Trophoblast cell (in vitro differentiated cells and primary cell): ENCODE results near the gene KCNH1.

Experiments used
- DNase-seq, 2 donors: peaks; one replicate each; pipeline ENCODE4 v3.0.0-alpha.2; 2016
- H2AFZ ChIP-seq: 2 replicates; pipeline ENCODE4 v1.6.1; 2013; ENCODE audit warnings: low read length, moderate library complexity, mild to moderate bottlenecking; ENCODE audit not compliant: insufficient read depth, poor library complexity
- H2AK5ac ChIP-seq: 2 replicates; pipeline ENCODE4 v1.6.1; 2013; ENCODE audit warnings: mild to moderate bottlenecking, low read length
- H2BK120ac ChIP-seq: 2 replicates; pipeline ENCODE4 v1.6.1; 2013; ENCODE audit warnings: low read length, mild to moderate bottlenecking, moderate library complexity; ENCODE audit not compliant: insufficient read depth, poor library complexity
- H2BK12ac ChIP-seq: 2 replicates; pipeline ENCODE4 v1.6.1; 2013; ENCODE audit warnings: mild to moderate bottlenecking, low read length, moderate library complexity
- H2BK5ac ChIP-seq: 2 replicates; pipeline ENCODE4 v1.6.1; 2013; ENCODE audit warnings: low read length, low read depth, moderate library complexity, mild to moderate bottlenecking; ENCODE audit not compliant: poor library complexity
- H3K14ac ChIP-seq: 2 replicates; pipeline ENCODE4 v1.6.1; 2013; ENCODE audit warnings: mild to moderate bottlenecking, low read length
- H3K18ac ChIP-seq: 2 replicates; pipeline ENCODE4 v1.6.1; 2013; ENCODE audit warnings: mild to moderate bottlenecking, low read length
- H3K23ac ChIP-seq: 2 replicates; pipeline ENCODE4 v1.6.1; 2013; ENCODE audit warnings: low read length
- H3K27ac ChIP-seq: 2 replicates; pipeline ENCODE4 v1.5.1; 2013; ENCODE audit warnings: low read depth, mild to moderate bottlenecking, inconsistent platforms, low read length, moderate library complexity
- H3K27me3 ChIP-seq: 2 replicates; pipeline ENCODE4 v1.6.1; 2013; ENCODE audit warnings: inconsistent platforms, mild to moderate bottlenecking, low read length, moderate library complexity; ENCODE audit not compliant: insufficient read depth
- H3K36me3 ChIP-seq, 2 experiments: 1 replicate in 1 of 2; 2 replicates in 1 of 2; pipeline ENCODE4 v1.6.1; 2013; ENCODE audit warnings: low read length in 2 of 2, mild to moderate bottlenecking in 2 of 2, moderate library complexity in 1 of 2; ENCODE audit not compliant: insufficient read depth in 2 of 2, control insufficient read depth in 1 of 2
- H3K4ac ChIP-seq: 2 replicates; pipeline ENCODE4 v1.6.1; 2013; ENCODE audit warnings: low read depth, mild to moderate bottlenecking, low read length, moderate library complexity
- H3K4me1 ChIP-seq, 2 experiments: 1 replicate in 1 of 2; 2 replicates in 1 of 2; pipeline ENCODE4 v1.6.1; 2013; ENCODE audit warnings: low read length in 2 of 2, mild to moderate bottlenecking in 2 of 2, moderate library complexity in 1 of 2; ENCODE audit not compliant: insufficient read depth in 2 of 2, control insufficient read depth in 1 of 2
- H3K4me2 ChIP-seq: 2 replicates; pipeline ENCODE4 v1.6.1; 2013; ENCODE audit warnings: inconsistent platforms, mild to moderate bottlenecking, low read length, moderate library complexity
- H3K4me3 ChIP-seq: 2 replicates; pipeline ENCODE4 v1.5.1; 2013; ENCODE audit warnings: mild to moderate bottlenecking, low read depth, low read length, inconsistent platforms
- H3K79me1 ChIP-seq: one replicate; pipeline ENCODE4 v1.6.1; 2013; ENCODE audit warnings: low read length
- H3K79me2 ChIP-seq: 2 replicates; pipeline ENCODE4 v1.6.1; 2013; ENCODE audit warnings: low read length, mild to moderate bottlenecking; ENCODE audit not compliant: control insufficient read depth, insufficient read depth, poor library complexity
- H3K9ac ChIP-seq: 2 replicates; pipeline ENCODE4 v1.6.1; 2013; ENCODE audit warnings: mild to moderate bottlenecking, low read length
- H3K9me3 ChIP-seq: 2 replicates; pipeline ENCODE4 v1.6.1; 2013; ENCODE audit warnings: low read depth, mild to moderate bottlenecking, control low read depth, inconsistent platforms, low read length; ENCODE audit not compliant: insufficient read depth
- H4K12ac ChIP-seq: 2 replicates; pipeline ENCODE4 v1.6.1; 2013; ENCODE audit warnings: low read depth, mild to moderate bottlenecking, low read length, moderate library complexity
- H4K8ac ChIP-seq: 2 replicates; pipeline ENCODE4 v1.6.1; 2013; ENCODE audit warnings: low read depth, mild to moderate bottlenecking, low read length, moderate library complexity
- H4K91ac ChIP-seq: one replicate; pipeline ENCODE4 v1.6.1; 2013; ENCODE audit warnings: low read depth, mild to moderate bottlenecking, low read length, moderate library complexity
- WGBS: extraction: QIAGEN DNeasy Blood & Tissue Kit; methylation state at CpG from one replicate; pipeline ENCODE4 v1.1.7; 2013; ENCODE audit warnings: missing lambda C conversion rate; ENCODE audit not compliant: insufficient read length, insufficient coverage; ENCODE audit errors: extremely low coverage; 5-methylcytosine and 5-hydroxymethylcytosine counted together

KCNH1 gene

GRCh38 chr1:210848474-210848873 is 285.5 kb downstream of the KCNH1 start:
- Histone ChIP-seq H2BK12ac (no peak overlapping the region), H3K4ac (no peak overlapping the region), H3K4me1 (no peaks in the 10 kb centered on the region), H3K27ac (no peak overlapping the region), H2AK5ac (no peak overlapping the region), H3K4me2 (no peak overlapping the region), H3K9me3 (no peaks in the 10 kb centered on the region), H3K36me3 (no peaks in the 10 kb centered on the region), H3K79me2 (no peaks in the 10 kb centered on the region), H4K12ac (no peak overlapping the region), H4K91ac (no peak overlapping the region), H3K18ac (no peak overlapping the region), H2BK120ac (no peak overlapping the region), H3K9ac (no peak overlapping the region), H4K8ac (no peak overlapping the region), H2AFZ (no peak overlapping the region), H3K27me3 (no peaks in the 10 kb centered on the region), H3K23ac (no peak overlapping the region), H3K79me1 (no peaks in the 10 kb centered on the region), H3K14ac (no peak overlapping the region), H3K4me3 (no peak overlapping the region), H2BK5ac (no peak overlapping the region)
- no CpG with 5 or more reads among the region's 3 CpGs for WGBS
- DNase-seq: no peak

GRCh38 chr1:210841926-210842625 is 291.9 kb downstream of the KCNH1 start:
- H3K4me1 ChIP-seq: no peaks in the 10 kb centered on the region
- H3K4me2 ChIP-seq: no peak overlapping the region
- H2BK12ac ChIP-seq: no peak overlapping the region
- H3K27me3 ChIP-seq: no peaks in the 10 kb centered on the region
- no peak overlapping the region for H3K9ac ChIP-seq
- no CpG with 5 or more reads among the region's 5 CpGs for WGBS
- no peak overlapping the region for H3K14ac ChIP-seq
- H4K91ac ChIP-seq: no peak overlapping the region
- H3K27ac ChIP-seq: no peak overlapping the region
- no peak overlapping the region for H3K18ac ChIP-seq
- no peak overlapping the region for H2BK5ac ChIP-seq
- DNase-seq: no peak
- H3K9me3 ChIP-seq: no peaks in the 10 kb centered on the region
- no peaks in the 10 kb centered on the region for H3K36me3 ChIP-seq
- no peak overlapping the region for H2AK5ac ChIP-seq
- no peak overlapping the region for H2BK120ac ChIP-seq
- no peaks in the 10 kb centered on the region for H3K79me1 ChIP-seq
- no peak overlapping the region for H2AFZ ChIP-seq
- no peak overlapping the region for H3K4ac ChIP-seq
- H3K79me2 ChIP-seq: no peaks in the 10 kb centered on the region
- no peak overlapping the region for H4K12ac ChIP-seq
- H3K23ac ChIP-seq: no peak overlapping the region
- no peak overlapping the region for H3K4me3 ChIP-seq
- no peak overlapping the region for H4K8ac ChIP-seq

- Histone ChIP-seq H3K27ac (no peak overlapping the region), H3K18ac (no peak overlapping the region), H4K8ac (no peak overlapping the region), H3K23ac (no peak overlapping the region), H2BK120ac (no peak overlapping the region), H3K79me1 (no peaks in the 10 kb centered on the region), H4K91ac (no peak overlapping the region), H3K27me3 (no peaks in the 10 kb centered on the region), H3K4ac (no peak overlapping the region), H3K4me1 (no peaks in the 10 kb centered on the region), H2BK5ac (no peak overlapping the region), H2BK12ac (no peak overlapping the region), H4K12ac (no peak overlapping the region), H2AFZ (no peak overlapping the region), H3K14ac (no peak overlapping the region), H3K36me3 (no peaks in the 10 kb centered on the region), H3K4me2 (no peak overlapping the region), H3K4me3 (no peak overlapping the region), H3K9me3 (no peaks in the 10 kb centered on the region), H3K79me2 (no peaks in the 10 kb centered on the region), H3K9ac (no peak overlapping the region), H2AK5ac (no peak overlapping the region)
- no peak for DNase-seq
- WGBS: no CpG with 5 or more reads among the region's 6 CpGs
These were observed 303.6 kb downstream of the KCNH1 start for GRCh38 chr1:210830034-210831028.

- Histone ChIP-seq H3K36me3 (no peaks in the 10 kb centered on the region), H3K27me3 (no peaks in the 10 kb centered on the region), H2BK120ac (no peak overlapping the region), H3K4ac (no peak overlapping the region), H3K27ac (no peak overlapping the region), H3K9ac (no peak overlapping the region), H3K4me1 (no peaks in the 10 kb centered on the region), H4K12ac (no peak overlapping the region), H3K9me3 (no peaks in the 10 kb centered on the region), H2BK12ac (no peak overlapping the region), H3K79me2 (no peaks in the 10 kb centered on the region), H3K14ac (no peak overlapping the region), H3K18ac (no peak overlapping the region), H3K4me3 (no peak overlapping the region), H3K23ac (no peak overlapping the region), H3K4me2 (no peak overlapping the region), H2AK5ac (no peak overlapping the region), H4K8ac (no peak overlapping the region), H4K91ac (no peak overlapping the region), H2AFZ (no peak overlapping the region), H3K79me1 (no peaks in the 10 kb centered on the region), H2BK5ac (no peak overlapping the region)
- no peak for DNase-seq
- WGBS: no CpG with 5 or more reads among the region's 4 CpGs
These were observed 304.9 kb downstream of the KCNH1 start for GRCh38 chr1:210828996-210829596.
